Airway epithelial cell (primary cell): ENCODE measurements around the gene TLL2. TPM values are rescaled to one million over a fixed set of nuclear protein-coding genes. Genes with fewer than 3 reads are reported as not detected.

ENCODE experiments used
- total RNA-seq: library from RNA; depleted of rRNA; stranded (reverse); fragments of >200 nt; gene quantifications from 2 replicates; pipeline ENCODE4 v1.2.3, GENCODE V29; 2015

The TLL2 gene
- total RNA-seq = 0.09 and 0.49 TPM in 2 replicates

DNA sequence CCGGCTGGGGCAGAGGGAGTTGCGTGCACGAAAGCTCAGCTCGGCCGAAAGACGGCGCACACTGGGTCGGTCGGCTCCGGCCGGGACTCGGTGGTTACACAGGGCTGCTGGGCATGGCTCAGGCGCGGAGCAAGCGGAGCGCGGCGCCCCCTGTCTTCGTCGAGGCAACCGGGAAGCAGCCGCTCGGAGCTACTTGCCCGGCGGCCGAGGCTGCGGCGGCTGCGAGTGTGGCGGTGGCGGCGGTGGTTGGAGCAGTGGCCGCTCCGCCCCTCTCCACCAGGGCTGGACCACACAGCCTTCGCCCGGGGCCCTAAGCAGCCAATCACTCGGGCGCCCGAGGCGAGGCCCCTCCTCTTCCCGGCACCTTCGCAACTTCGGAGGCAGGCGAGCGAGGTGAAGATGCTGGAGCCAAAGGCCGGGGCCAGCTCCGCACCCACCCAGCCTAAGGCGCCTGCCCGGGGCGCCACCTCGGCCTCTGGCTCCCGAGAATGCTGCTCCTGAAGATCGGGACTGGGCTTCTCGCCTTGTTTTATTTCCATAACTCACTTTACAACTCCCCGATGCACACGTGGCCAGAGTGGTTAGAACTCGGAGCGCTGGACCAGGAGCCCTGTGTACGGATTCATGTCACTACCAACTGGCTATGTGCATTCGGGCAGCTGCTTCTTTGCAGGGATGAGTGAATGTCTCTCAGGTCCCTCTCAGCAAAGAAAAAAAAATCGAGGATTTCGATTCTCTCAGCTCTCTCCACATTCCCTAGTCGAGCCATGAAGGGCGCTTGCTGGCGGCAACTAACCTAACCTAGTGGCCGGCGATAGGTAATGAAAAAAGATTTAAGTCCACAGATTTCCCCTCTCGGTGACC is at the start of gene TLL2:
Gene TLL2, minus strand, starts transcription at position 229 of the 864 bp plus-strand sequence. CDS start 241 bp downstream, outside the sequence.

DNA sequence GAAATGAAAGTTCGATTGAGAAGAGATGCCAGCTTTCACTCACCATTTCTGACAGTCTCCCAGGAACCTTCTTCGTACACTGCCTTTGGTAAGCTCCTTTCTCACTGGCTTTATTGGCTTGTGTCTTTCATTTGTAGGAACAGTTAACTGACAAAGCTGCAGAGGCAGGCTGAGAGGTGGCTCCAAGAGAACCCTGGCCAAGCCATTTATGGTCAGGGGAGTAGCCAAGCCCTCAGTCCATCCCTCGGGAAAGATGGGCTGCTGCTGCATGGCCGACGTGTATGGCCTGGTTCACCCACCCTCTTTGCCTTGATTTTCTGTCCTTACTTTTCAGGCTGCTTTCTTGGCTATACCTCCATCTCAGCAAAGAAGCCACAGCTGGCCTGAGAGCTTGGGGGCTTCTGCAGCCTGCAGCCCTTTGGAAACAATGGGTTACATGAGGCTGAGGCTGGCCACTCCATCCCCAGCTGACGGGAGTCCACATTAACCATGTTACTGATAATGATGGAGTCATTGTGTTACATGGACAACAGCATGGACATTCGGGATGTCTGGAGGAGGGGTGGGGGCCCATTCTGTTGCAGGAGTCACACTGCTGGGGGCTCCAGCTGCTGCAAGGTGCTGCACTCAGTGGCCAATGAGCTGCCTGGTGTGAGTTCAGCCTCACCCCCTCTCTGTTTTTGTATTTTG is 154.7 kb downstream of the TLL2 start, which contains the start of gene OPALIN:
Gene OPALIN, minus strand, starts transcription at position 152 of the 690 bp plus-strand sequence. Its CDS starts 106 bp downstream, at position 46.

Other genes starting within 250 kb of the TLL2 start
- 8.6 and 14.8 TPM in 2 replicates for gene BLNK, start 242.4 kb downstream of the TLL2 start, total RNA-seq
- gene DNTT, start 209.5 kb downstream of the TLL2 start, total RNA-seq = not detected in 2 replicates
- gene OPALIN, start 154.9 kb downstream of the TLL2 start, total RNA-seq = not detected in 2 replicates
- gene TM9SF3, start 73.1 kb upstream of the TLL2 start, total RNA-seq = 52.1 and 54.7 TPM in 2 replicates
- 0.14 and 0.19 TPM in 2 replicates for gene PIK3AP1, start 206.6 kb upstream of the TLL2 start, total RNA-seq